GM10248 (cell line): ENCODE data around the gene MOB3A.

Experiments used
- CTCF ChIA-PET: fragments of 300-600 bp; sonication (Branson Sonifier 250); formaldehyde crosslinking; extraction: SDS; loops from one replicate; lab custom pipeline; 2021; ENCODE audit warnings: antibody characterized with exemption; lab: Yijun Ruan, JAX
- POLR2A ChIA-PET: fragments of 350-650 bp; sonication (Branson Sonifier 250); formaldehyde crosslinking; extraction: SDS; loops from one replicate; lab custom pipeline; 2020; ENCODE audit warnings: antibody characterized with exemption; lab: Yijun Ruan, JAX
- DNase-seq: peaks from one replicate; pipeline ENCODE4 v3.0.0; 2012; ENCODE audit errors: extremely low spot score
- TF ChIP-seq, protein P1 (sequence below): IDR thresholded peaks from 2 replicates; pipeline ENCODE4 v1.5.1; 2012; ENCODE audit warnings: mild to moderate bottlenecking, low read depth; ENCODE audit errors: extremely low read depth, missing control alignments, control extremely low read depth

Gene MOB3A

DNA sequence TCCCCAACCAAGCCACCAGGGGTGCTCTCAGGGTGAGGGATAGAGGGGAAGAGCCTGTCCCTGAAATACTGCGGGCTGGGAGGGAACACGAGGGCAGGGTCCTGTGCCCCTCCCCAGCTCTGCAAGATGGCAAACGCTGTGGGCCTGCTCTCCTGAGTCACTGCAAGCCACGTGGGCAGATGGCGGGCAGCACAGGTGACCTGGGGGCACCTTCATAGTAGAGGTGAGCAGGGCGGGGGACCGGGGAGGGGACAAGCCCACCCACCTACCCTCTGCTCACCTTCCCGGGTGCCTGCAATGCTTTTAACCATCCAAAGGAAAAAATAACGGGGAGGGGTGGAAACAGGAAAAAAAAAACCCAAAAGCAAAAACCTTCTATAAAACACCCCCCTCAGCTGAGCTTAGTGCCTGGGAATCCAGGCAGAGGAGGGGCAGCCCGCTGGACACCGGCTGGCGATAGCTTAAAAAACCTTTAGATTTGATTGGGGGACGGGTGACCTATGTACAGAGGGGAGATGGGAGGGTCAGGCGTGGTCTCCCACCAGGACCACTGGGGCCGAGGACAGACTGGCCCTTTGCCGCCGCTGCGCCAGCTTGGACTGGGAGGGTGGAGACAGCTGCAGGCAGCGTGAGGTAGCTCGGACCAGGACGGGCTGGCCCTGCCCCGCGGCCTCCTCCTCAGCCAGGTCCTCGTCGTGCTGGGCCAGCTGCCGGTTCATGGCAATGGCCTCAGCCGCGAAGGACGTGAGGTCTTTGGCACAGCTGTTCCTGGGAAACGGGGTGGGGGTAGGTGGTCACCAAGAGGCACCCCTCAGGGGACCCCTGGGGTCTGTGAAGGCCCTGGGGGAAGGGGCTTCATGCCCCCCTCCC is 56.8 kb downstream of the MOB3A start:
- no peak for DNase-seq
- CTCF ChIA-PET, result interaction anchor here (3.6 kb wide), 1 partner anchor 19 kb away, joined by 14 read pairs; no protein-coding TSS in a partner anchor
- TF ChIP-seq, protein P1, sequence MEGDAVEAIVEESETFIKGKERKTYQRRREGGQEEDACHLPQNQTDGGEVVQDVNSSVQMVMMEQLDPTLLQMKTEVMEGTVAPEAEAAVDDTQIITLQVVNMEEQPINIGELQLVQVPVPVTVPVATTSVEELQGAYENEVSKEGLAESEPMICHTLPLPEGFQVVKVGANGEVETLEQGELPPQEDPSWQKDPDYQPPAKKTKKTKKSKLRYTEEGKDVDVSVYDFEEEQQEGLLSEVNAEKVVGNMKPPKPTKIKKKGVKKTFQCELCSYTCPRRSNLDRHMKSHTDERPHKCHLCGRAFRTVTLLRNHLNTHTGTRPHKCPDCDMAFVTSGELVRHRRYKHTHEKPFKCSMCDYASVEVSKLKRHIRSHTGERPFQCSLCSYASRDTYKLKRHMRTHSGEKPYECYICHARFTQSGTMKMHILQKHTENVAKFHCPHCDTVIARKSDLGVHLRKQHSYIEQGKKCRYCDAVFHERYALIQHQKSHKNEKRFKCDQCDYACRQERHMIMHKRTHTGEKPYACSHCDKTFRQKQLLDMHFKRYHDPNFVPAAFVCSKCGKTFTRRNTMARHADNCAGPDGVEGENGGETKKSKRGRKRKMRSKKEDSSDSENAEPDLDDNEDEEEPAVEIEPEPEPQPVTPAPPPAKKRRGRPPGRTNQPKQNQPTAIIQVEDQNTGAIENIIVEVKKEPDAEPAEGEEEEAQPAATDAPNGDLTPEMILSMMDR, result no peak
- POLR2A ChIA-PET, result interaction anchor here (0.5 to 2.2 kb wide), 8 partner anchors 10 to 566 kb away, joined by 3 to 8 read pairs (median 4); no protein-coding TSS in a partner anchor

DNA sequence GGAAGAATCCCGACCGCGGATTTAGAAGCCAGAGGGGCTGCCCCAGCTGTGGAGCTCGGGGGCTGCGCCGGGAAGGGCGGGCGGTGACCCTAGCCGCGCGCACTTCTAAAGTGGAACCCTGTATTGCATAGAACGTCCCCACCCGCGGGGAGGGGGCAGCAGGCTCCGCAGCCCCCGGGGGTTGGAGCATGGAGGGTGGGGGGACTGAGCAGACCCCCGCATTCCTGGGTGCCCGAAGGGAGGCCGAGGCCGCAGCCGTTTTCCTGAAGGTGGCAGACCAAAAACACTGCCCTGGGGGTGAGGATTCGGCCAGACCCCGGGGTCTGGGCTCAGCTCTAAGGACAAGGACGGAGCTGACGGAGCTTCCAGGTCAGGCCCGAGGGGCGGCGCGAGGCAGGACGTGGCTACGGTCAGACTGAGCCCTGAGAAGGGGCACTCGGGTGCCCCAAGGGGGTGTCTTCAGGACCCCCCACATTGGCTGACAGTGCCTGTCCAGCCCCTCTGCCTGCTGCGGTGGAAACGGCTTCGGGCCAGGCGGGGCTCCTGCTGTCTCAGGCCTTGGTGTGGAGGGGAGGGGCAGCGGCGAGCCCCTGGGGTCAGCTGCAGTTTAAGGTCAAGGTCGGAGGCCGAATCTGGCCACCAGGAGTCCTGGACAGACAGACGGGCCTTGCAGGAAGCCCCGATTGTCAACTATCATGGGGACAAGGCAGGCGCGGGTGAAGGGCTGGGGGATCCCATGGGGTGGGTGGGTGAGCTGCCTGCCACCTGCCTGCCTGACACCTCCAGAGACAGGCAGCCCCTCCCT is 57.6 kb downstream of the MOB3A start:
- no peak for DNase-seq
- ChIA-PET CTCF (interaction anchor here (3.6 kb wide), 1 partner anchor 18 kb away, joined by 14 read pairs; no protein-coding TSS in a partner anchor), POLR2A (interaction anchor here (0.5 to 2.2 kb wide), 4 partner anchors 11 to 567 kb away, joined by 3 to 8 read pairs (median 5); no protein-coding TSS in a partner anchor)
- TF ChIP-seq, protein P1, result no peak

DNA sequence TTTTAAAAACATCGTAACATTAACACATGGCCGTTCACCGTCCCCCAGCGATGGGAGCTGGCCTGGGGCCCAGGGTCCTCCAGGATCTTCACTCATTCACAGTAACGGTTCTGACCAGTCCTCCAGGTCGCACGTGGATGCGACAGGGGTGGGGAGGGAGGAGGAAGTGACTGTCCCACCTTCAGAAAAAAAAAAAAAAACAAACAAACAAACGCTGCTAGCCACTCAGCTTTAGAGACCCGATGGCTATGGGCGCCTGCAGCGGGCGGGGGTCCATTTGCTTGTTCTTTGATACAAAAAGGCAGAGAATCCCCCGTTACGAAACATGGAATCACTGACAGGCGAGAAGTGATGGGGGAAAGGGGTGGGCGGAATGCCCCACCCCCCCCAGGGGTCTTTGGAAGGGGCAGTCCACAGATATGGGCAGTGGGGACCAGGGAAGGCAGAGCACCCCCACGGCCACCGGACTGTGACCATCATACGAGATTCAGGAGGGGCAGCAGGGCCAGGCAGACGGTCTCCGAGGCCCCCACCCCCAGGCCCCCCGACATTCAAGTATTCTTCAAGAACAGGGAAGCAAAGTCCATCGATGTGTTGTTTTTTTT is 58.4 kb downstream of the MOB3A start:
- ChIA-PET CTCF (interaction anchor here (3.6 kb wide), 1 partner anchor 18 kb away, joined by 14 read pairs; no protein-coding TSS in a partner anchor), POLR2A (interaction anchor here (0.6 to 2.2 kb wide), 4 partner anchors 11 to 55 kb away, joined by 3 to 8 read pairs (median 4); no protein-coding TSS in a partner anchor)
- TF ChIP-seq, protein P1, result no peak
- DNase-seq, result no peak

DNA sequence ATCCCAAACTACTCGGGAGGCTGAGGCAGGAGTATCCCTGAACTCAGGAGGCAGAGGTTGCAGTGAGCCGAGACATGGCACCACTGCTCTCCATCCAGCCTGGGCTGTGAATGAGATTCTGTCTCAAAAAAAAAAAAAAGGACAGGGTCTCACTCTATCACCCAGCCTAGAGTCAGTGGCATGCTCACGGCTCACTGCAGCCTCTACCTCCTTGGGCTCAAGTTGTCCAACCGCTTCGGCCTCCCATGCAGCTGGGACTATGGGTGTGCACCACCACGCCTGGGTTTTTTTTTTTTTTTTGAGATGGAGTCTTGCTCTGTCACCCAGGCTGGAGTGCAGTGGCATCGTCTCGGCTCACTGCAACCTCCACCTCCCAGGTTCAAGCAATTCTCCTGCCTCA is 59.7 kb downstream of the MOB3A start:
- POLR2A ChIA-PET, result interaction anchor here (0.5 to 0.8 kb wide), 2 partner anchors 52 to 83 kb away, joined by 3 to 4 read pairs; no protein-coding TSS in a partner anchor
- CTCF ChIA-PET, result no interaction called here
- TF ChIP-seq, protein P1, result no peak
- no peak for DNase-seq

DNA sequence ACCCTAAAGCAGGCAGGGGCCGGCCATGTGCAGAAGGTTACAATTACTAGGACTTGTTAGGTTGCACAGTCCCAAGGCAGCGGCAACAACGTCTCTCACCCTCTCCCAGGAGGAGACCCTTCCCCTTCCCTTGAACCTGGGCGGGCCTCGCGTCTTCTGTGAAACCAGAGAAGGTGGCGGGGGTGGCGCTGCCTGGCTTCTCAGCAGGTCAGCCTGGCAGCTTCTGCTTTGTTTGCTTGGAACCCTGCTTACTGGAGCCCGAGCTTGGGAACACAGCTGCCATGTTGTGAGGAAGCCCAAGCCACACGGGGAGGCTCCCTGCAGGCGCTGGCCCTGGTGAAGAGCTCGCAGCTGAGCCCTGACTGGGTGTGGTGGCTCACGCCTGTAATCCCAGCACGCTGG is 60.5 kb downstream of the MOB3A start:
- DNase-seq, result no peak
- ChIA-PET CTCF (interaction anchor here (0.8 to 3.6 kb wide), 2 partner anchors 16 to 27 kb away, joined by 4 to 13 read pairs; no protein-coding TSS in a partner anchor), POLR2A (interaction anchor here (0.5 to 1.3 kb wide), 3 partner anchors 10 to 132 kb away, joined by 3 to 5 read pairs (median 4); no protein-coding TSS in a partner anchor)
- TF ChIP-seq, protein P1, result no peak
